ENCODE results near the gene SEC14L3.
"Not testable (repeated sequence)": the region's sequence is repeated elsewhere in the genome, so short reads cannot be mapped to it uniquely, and the experiment has no call there.

Gene SEC14L3

DNA sequence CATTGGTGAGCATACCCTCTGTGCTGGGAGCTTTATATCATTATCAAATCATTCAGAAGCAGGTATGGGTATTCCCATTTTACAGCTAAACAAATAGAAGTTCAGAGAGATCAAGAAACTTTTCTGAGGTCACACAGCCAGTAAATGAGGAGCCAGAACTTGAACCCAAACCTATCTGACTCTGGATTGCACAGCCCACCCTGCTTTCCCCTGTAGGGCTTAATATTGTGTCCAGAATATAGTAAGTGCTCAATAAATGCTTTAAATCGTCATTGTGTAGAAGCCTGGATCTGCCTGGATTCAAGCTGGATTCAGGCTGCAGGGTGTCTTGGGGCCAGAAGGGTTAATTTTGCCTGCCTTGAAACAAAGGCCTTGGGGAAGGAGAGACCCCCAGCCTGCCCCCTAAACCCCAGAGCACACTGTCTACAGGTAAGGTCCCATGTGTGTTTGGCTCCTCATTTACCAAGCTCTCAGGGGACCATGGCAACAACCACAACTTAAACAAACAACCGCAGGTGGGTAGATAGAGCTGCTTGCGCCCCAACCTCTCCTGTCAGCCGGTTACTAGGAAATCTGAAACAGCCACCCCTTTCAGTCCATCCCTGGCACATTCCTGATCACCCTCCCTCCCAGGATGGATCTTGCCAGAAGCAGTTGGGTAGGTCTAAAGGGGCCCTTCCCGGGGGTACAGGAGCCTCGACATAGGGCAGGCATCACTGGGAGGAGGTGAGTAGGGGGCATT lies 3.0 kb upstream of the SEC14L3 start:
- TF ChIP-seq, protein P1, sequence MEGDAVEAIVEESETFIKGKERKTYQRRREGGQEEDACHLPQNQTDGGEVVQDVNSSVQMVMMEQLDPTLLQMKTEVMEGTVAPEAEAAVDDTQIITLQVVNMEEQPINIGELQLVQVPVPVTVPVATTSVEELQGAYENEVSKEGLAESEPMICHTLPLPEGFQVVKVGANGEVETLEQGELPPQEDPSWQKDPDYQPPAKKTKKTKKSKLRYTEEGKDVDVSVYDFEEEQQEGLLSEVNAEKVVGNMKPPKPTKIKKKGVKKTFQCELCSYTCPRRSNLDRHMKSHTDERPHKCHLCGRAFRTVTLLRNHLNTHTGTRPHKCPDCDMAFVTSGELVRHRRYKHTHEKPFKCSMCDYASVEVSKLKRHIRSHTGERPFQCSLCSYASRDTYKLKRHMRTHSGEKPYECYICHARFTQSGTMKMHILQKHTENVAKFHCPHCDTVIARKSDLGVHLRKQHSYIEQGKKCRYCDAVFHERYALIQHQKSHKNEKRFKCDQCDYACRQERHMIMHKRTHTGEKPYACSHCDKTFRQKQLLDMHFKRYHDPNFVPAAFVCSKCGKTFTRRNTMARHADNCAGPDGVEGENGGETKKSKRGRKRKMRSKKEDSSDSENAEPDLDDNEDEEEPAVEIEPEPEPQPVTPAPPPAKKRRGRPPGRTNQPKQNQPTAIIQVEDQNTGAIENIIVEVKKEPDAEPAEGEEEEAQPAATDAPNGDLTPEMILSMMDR (conservative IDR thresholded peaks at IDR 0.05; ENCODE audit: low read depth, low read length): no peak
- no peak overlapping the region for H3K4me3 ChIP-seq (ENCODE audit: low read length)
- DNase-seq (ENCODE audit: low read depth): no peak

DNA sequence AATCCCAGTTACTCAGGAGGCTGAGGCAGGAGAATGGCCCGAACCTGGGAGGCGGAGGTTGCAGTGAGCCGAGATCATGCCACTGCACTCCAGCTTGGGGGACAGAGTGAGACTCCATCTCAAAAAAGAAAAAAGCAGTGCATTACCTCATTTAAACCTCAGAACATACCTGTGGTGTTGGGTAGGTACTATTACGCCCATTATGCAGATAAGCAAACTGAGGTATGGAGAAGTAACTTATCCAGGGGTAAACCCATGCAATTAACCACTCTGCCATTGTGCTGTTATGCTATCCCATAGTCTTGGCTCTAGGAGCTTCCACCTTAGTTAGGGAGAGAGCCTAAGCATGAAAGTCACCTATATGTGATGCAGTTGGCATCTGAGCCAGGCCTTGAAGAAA lies 2.3 kb upstream of the SEC14L3 start:
- TF ChIP-seq, protein P1 (conservative IDR thresholded peaks at IDR 0.05; ENCODE audit: low read depth, low read length): no peak
- H3K4me3 ChIP-seq (ENCODE audit: low read length): no peak overlapping the region
- no peak for DNase-seq (ENCODE audit: low read depth)

DNA sequence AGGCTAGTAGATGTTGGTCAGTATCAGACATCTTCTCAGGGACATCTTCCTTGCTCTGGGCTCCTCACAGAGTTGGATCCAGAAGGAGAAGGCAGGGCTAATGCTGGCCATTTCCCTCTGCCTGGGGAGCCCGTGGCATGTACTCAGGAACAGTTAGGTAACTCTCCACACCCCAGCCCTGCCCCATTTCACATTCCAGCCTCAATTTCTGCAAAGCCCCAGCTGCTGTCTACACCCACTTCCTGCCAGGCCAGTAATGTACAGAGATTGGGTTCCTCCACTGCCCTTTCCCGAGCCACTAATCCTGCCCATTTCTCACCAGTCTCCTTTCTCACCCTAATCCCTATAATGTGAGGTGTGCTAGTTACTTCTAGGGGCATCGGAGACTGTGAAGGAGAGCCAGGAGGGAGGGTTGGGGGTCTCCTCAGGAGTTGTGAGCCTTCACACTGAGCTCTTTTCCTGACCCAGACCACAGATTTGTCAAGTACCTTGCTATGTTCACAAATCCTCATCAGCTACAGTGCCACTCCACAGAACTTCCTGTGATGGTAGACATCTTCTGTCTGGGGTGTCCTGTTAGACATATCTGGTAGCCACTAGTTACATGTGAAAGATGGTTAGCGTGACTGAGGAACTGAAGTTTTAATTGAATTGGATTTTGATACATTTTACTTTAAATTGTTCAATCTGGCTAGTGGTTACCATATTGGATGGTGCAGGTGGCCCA lies 1.3 kb upstream of the SEC14L3 start:
- DNase-seq (ENCODE audit: low read depth): no peak
- no peak overlapping the region for H3K4me3 ChIP-seq (ENCODE audit: low read length)
- TF ChIP-seq, protein P1 (conservative IDR thresholded peaks at IDR 0.05; ENCODE audit: low read depth, low read length): no peak

- no peak for DNase-seq (ENCODE audit: low read depth)
- no peak overlapping the region for H3K4me3 ChIP-seq (ENCODE audit: low read length)
- TF ChIP-seq, protein P1 (conservative IDR thresholded peaks at IDR 0.05; ENCODE audit: low read depth, low read length): no peak
These were observed 1.2 kb downstream of the SEC14L3 start for GRCh38 chr22:30470655-30471054.

GRCh38 chr22:30469165-30469564 lies 2.7 kb downstream of the SEC14L3 start:
- no peak overlapping the region for H3K4me3 ChIP-seq (ENCODE audit: low read length)
- DNase-seq (ENCODE audit: low read depth): no peak
- TF ChIP-seq, protein P1 (conservative IDR thresholded peaks at IDR 0.05; ENCODE audit: low read depth, low read length): no peak

DNA sequence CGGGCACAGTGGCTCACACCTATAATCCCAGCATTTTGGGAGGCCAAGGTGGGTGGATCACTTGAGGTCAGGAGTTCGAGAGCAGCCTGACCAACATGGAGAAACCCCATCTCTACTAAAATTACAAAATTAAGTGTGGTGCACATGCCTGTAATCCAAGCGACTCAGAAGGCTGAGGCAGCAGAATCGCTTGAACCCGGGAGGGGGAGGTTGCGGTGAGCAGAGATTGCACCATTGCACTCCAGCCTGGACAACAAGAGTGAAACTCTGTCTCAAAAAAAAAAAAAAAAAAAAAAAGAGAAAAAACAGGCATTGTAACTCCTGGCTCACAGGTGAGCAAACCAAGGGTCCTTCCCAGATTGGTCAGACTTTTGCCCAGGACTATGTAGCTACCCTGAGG lies 11.3 kb downstream of the SEC14L3 start:
- not testable (repeated sequence) for DNase-seq (ENCODE audit: low read depth)

GRCh38 chr22:30460147-30460546 lies 11.7 kb downstream of the SEC14L3 start:
- DNase-seq (ENCODE audit: low read depth): no peak
- H3K4me3 ChIP-seq (ENCODE audit: low read length): no peak overlapping the region
- TF ChIP-seq, protein P1 (conservative IDR thresholded peaks at IDR 0.05; ENCODE audit: low read depth, low read length): no peak

More for the DNA sequence above, 11.3 kb downstream of the SEC14L3 start:
- H3K4me3 ChIP-seq (ENCODE audit: low read length): not testable (repeated sequence)

All from retinal pigment epithelial cell (primary cell).